Activated naive CD8-positive, alpha-beta T cell treated with anti-CD3 and anti-CD28 coated beads for 36 hours (primary cell): ENCODE measurements around the gene KRTAP10-9. TPM values are rescaled to one million over a fixed set of nuclear protein-coding genes. Genes with fewer than 3 reads are reported as not detected.
A peak's percentile ranks its signal among the peaks of the same experiment; 100 is the strongest.
"Not testable (repeated sequence)": the region's sequence is repeated elsewhere in the genome, so short reads cannot be mapped to it uniquely, and the experiment has no call there.

Source experiments
- DNase-seq: peaks from one replicate; pipeline ENCODE4 v3.0.0; 2021
- H3K27ac Mint-ChIP-seq: one replicate; pipeline ENCODE4 v1.8.0; 2022; ENCODE audit warnings: mild to moderate bottlenecking, moderate library complexity, mixed read lengths
- H3K27me3 Mint-ChIP-seq: one replicate; pipeline ENCODE4 v1.8.0; 2022; ENCODE audit warnings: mild to moderate bottlenecking, mixed read lengths
- H3K36me3 Mint-ChIP-seq: one replicate; pipeline ENCODE4 v1.8.0; 2021; ENCODE audit warnings: mild to moderate bottlenecking, mixed read lengths
- H3K4me1 Mint-ChIP-seq: one replicate; pipeline ENCODE4 v1.8.0; 2021; ENCODE audit warnings: mixed read lengths
- H3K4me3 Mint-ChIP-seq: one replicate; pipeline ENCODE4 v1.8.0; 2022; ENCODE audit warnings: mild to moderate bottlenecking, moderate library complexity, mixed read lengths
- H3K9me3 Mint-ChIP-seq: one replicate; pipeline ENCODE4 v1.8.0; 2022; ENCODE audit warnings: mixed read lengths
- total RNA-seq, 2 experiments: library from RNA; stranded (reverse); gene quantifications; one replicate each; pipeline ENCODE4 v1.2.3, GENCODE V29; 2021

Gene KRTAP10-9, protein sequence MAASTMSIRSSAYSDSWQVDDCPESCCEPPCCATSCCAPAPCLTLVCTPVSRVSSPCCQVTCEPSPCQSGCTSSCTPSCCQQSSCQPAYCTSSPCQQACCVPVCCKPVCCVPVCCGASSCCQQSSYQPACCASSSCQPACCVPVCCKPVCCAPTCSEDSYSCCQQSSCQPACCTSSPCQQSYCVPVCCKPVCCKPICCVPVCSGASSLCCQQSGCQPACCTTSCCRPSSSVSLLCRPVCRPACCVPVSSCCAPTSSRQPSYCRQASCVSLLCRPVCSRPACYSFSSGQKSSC
- total RNA-seq, result not detected

DNA sequence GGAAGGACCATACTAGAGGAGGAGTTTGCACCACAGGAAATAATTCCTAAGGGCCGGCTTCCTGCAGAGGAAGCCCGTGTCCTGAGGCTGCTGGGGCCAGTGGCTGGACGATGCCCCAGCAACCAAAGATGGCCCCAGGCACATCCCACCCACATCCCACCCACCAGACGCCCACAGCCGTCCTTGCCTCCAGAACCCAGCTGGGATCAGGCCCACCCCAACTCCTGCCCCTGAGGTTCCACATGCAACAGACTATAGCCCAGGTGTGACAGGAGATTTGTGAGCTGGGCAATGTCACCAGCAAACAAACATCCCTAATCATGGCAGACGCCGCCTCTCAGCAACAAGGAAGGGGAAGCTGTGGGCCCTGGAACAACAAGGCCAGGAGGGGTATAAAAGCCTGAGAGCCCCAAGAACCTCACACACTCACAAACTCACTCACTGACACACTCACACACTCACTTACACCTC lies at the start of gene KRTAP10-9:
KRTAP10-9 (plus strand) TSS at position 421 of the 471 bp plus-strand sequence. CDS start 79 bp downstream, outside the sequence.
- H3K9me3 Mint-ChIP-seq, result peaks cover 36% of the 10 kb centered on the region
- peaks cover 29% of the 10 kb centered on the region for H3K36me3 Mint-ChIP-seq
- no peak within 1 kb of the TSS for H3K4me3 Mint-ChIP-seq
- peaks cover 22% of the 10 kb centered on the region for H3K4me1 Mint-ChIP-seq
- no peak for DNase-seq
- no peak within 1 kb of the TSS for H3K27ac Mint-ChIP-seq
- H3K27me3 Mint-ChIP-seq, result no peaks in the 10 kb centered on the region

DNA sequence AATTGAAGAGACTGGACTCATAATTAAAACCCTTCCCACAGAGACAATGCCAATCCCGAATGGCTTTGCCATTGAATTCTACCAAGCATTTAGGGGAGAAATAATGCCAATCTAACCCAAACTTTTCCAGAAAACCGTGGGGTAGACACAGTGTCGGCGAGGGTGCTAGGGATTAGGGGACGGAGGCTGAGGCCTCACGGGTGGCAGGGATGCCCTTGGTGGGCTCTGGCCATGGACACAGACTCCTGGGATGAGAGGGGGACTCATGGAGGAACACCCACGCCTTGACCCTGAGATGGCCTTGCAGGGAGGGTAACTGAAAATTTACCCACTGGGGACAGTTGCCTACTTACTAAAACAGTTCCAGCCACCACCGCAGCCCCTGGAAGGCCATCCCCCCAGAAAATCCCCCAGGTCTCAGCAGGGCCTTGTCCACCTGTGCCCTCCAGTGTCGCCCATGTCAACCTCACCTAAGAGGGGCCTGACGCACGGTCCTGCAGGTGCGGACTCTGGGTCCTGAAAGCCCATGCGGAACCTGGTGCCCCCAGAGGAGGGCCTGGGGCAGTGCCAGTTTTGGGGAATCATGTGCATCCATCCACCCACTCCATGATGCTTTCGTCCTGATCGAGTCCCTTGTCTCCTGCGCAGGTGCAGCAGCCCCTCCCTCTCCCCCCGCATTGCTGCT lies 48.4 kb upstream of the KRTAP10-9 start:
- H3K27me3 Mint-ChIP-seq, result no peaks in the 10 kb centered on the region
- no peak overlapping the region for H3K4me3 Mint-ChIP-seq
- H3K36me3 Mint-ChIP-seq, result peaks cover 8% of the 10 kb centered on the region
- H3K27ac Mint-ChIP-seq, result no peak overlapping the region
- peaks cover 8% of the 10 kb centered on the region for H3K4me1 Mint-ChIP-seq
- no peak for DNase-seq
- H3K9me3 Mint-ChIP-seq, result peaks cover 29% of the 10 kb centered on the region

DNA sequence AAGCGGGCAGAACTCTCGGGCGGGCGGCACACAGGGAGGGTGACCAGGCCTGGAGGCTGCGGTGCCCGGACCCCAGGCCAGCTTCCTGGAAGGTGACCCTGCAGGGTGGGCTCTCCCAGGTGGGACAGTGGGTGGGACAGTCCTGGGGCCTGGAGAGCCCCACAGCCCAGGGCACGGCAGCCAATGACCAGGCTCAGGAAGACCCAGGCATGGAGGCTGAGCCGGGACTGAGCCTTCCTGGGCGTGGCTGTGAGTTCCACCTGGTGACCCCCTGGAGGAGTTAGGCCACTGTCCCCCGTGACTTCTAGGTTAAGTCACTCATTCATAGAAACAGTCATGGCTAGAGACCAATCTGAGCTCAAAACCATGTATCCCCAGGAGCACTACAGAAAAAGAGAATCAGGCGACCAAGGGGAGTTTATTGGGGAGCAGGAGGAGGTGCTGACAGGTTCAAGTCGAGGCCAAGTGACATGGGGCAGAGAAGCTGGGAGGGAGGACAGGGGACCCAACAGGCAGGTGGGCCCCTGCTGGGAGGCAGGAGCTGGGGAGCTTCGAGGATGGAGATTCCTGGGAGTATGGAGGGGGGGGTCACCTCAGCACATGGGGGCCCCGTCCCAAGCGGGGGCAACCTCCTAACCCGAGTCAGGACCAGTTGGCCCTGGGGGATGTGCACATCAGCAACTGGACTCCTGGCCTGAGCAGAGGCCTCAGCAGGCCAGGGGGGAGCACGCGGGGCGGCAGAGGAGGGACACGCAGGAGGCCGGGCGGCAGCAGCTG lies 47.6 kb upstream of the KRTAP10-9 start:
- H3K27ac Mint-ChIP-seq, result no peak overlapping the region
- peaks cover 8% of the 10 kb centered on the region for H3K36me3 Mint-ChIP-seq
- no peak for DNase-seq
- peaks cover 11% of the 10 kb centered on the region for H3K4me1 Mint-ChIP-seq
- peaks cover 29% of the 10 kb centered on the region for H3K9me3 Mint-ChIP-seq
- no peaks in the 10 kb centered on the region for H3K27me3 Mint-ChIP-seq
- no peak overlapping the region for H3K4me3 Mint-ChIP-seq

DNA sequence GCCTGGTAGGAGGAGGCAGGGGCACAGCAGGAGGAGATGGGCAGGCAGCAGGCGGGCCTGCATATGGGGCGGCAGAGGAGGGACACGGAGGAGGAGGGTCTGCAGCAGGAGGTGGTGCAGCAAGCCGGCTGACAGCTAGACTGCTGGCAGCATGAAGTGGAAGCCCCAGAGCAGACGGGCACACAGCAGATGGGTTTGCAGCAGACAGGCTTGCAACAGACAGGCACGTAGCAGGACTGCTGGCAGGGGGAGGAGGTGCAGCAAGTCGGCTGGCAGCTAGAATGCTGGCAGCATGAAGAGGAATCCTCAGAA lies 47.1 kb upstream of the KRTAP10-9 start:
- Mint-ChIP-seq H3K4me3 (peak overlapping the region; percentile 25), H3K9me3 (peaks cover 29% of the 10 kb centered on the region), H3K27me3 (no peaks in the 10 kb centered on the region), H3K27ac (no peak overlapping the region), H3K4me1 (peaks cover 11% of the 10 kb centered on the region), H3K36me3 (peaks cover 8% of the 10 kb centered on the region)
- no peak for DNase-seq

DNA sequence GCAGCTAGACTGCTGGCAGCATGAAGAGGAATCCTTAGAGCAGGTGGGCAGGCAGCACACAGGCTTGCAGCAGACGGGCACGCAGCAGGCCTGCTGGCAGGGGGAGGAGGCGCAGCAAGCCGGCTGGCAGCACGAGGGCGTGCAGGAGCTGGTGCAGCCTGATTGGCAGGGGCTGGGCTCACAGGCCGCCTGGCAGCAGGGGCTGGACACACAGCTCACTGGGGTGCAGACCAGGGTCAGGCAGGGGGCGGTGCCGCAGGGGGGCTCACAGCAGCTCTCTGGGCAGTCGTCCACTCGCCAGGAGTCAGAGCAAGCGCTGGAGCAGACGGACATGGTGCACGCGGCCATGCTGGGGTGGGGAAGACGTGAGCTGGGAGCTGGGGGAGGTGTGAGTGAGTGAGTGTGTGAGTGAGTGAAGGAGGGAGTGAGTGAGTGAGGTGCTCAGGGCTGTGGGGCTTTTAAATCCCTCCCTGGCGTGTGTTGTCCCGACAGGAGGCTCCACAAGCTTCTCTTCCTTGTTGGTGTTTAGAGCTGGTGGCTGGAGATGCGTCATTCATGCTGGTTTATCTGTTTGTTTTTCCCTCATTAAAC lies 46.6 kb upstream of the KRTAP10-9 start, which contains the start of gene KRTAP10-5:
KRTAP10-5 (minus strand) TSS at position 374 of the 591 bp plus-strand sequence; CDS start at position 348, 26 bp downstream.
- H3K4me3 Mint-ChIP-seq, result peak within 1 kb of the TSS; percentile 25
- peaks cover 11% of the 10 kb centered on the region for H3K4me1 Mint-ChIP-seq
- peaks cover 29% of the 10 kb centered on the region for H3K9me3 Mint-ChIP-seq
- not testable (repeated sequence) for DNase-seq, H3K27ac Mint-ChIP-seq, H3K27me3 Mint-ChIP-seq, H3K36me3 Mint-ChIP-seq

DNA sequence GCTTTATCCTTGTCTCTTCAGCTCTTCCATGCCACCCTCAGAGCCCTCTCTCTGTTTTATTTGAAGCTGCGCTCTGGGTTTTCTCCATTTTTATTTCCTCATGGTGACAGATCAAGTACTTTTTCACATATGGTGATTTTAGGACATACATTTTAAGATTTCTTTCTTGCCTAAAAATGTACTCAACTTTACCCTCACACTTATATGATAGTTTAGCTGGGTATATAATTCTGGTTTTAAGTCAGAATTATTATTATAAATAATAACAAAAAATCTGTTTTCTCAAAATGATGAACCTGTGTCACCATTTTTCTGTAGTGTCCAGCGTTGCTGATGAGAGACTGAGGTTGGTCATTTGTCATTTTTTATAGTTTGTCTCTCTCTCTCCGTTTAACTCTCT lies 45.7 kb upstream of the KRTAP10-9 start:
- Mint-ChIP-seq H3K4me1 (peaks cover 11% of the 10 kb centered on the region), H3K9me3 (peaks cover 29% of the 10 kb centered on the region), H3K36me3 (peaks cover 8% of the 10 kb centered on the region), H3K27ac (no peak overlapping the region), H3K4me3 (no peak overlapping the region), H3K27me3 (no peaks in the 10 kb centered on the region)
- no peak for DNase-seq

DNA sequence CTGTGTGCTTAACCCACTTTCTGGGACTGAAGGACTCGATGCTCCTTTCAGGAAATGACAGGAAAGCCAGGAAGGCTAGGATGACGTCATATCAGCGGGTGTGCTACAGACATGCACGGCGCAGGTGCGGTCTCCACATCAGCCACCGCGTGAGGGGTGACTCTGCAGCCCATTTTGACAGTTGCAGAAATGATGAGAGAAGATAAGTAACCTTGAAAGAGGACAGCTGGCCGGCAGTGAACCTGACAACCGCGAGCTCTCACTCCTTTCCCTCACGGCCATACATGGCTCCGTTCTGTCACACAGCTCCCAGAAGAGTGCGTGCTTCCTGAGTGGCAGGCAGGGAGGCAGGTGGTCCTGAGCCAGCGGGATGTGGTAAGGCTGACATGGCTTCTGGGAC lies 44.8 kb upstream of the KRTAP10-9 start:
- H3K9me3 Mint-ChIP-seq, result peaks cover 25% of the 10 kb centered on the region
- peaks cover 8% of the 10 kb centered on the region for H3K36me3 Mint-ChIP-seq
- peaks cover 4% of the 10 kb centered on the region for H3K27me3 Mint-ChIP-seq
- peaks cover 11% of the 10 kb centered on the region for H3K4me1 Mint-ChIP-seq
- DNase-seq, result no peak
- H3K4me3 Mint-ChIP-seq, result no peak overlapping the region
- H3K27ac Mint-ChIP-seq, result no peak overlapping the region

DNA sequence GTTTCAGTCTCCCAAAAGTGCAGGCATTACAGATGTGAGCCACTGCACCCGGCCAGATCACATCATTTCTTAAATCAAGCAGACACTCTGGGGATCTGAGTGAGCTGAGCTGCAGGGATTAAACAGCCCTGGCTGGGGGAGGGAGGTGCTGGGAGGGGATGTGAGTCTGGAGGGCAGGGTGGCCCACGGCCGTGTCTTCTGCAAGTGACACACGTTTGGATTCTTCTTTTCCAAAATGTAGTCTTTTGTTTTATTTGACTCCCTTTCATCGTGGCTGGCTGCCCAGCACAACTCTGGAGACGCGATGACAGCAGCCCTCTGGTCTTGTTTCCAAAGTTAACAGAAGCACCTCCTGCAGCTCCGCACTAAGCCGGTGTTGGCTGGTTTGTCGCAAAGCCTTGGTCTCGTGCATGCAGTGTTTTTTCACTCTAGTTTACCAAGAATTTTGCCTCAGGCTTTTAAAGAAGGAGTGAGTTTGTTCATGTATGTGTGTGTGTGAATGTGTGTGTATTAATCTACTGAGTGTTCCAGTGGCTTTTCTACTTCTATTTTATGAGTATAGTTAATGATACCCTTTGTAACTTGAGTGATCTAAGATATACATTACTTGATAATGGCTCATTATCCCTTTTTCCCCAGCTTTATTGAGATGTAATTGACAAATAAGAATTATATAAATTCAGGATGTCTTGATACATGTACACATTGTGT lies 43.6 kb upstream of the KRTAP10-9 start:
- peaks cover 14% of the 10 kb centered on the region for H3K9me3 Mint-ChIP-seq
- peaks cover 4% of the 10 kb centered on the region for H3K27me3 Mint-ChIP-seq
- H3K27ac Mint-ChIP-seq, result no peak overlapping the region

DNA sequence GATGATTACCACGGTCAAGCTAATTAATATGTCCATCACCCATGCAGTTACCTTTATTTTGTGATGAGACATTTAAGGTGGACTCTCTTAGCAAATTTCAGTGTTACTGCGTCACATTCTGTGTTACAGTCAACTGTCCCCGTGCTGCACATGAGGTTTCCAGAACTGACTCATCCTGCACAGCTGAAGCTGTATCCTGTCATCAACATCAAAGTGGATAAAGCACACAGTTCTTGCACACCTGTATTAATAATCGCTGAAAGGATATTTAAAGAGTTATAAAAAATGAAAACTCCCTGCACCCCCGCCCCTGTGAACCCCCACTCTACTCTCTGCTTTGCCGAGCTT lies 43.1 kb upstream of the KRTAP10-9 start:
- H3K36me3 Mint-ChIP-seq, result peaks cover 7% of the 10 kb centered on the region
- no peak overlapping the region for H3K4me3 Mint-ChIP-seq
- H3K9me3 Mint-ChIP-seq, result peaks cover 12% of the 10 kb centered on the region
- peaks cover 11% of the 10 kb centered on the region for H3K4me1 Mint-ChIP-seq
- H3K27me3 Mint-ChIP-seq, result peaks cover 4% of the 10 kb centered on the region
- H3K27ac Mint-ChIP-seq, result no peak overlapping the region
- no peak for DNase-seq

More for the DNA sequence above, 43.6 kb upstream of the KRTAP10-9 start:
- no peak for DNase-seq
- Mint-ChIP-seq H3K4me1 (peaks cover 11% of the 10 kb centered on the region), H3K36me3 (peaks cover 7% of the 10 kb centered on the region), H3K4me3 (no peak overlapping the region)

DNA sequence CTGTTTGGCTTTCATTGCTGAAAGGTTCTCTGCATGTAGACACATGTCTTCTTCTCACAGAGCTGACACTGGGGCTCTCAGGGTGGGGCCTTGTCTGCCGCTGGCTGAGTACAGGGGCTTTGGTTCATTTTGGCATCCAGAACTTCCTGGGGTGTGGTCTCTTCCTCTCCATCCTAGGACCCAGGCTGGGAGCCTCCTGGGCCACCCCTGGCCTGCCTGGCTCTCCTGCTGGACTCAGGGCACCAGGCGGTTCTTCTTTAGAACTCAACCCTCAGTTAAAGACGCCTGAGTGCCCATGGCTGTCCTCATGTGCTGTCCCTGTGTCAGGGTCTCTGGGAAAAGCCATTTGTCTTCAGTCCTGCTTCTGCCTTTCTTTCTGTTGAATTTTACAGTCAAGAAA lies 41.0 kb upstream of the KRTAP10-9 start:
- no peak overlapping the region for H3K4me3 Mint-ChIP-seq
- no peak overlapping the region for H3K27ac Mint-ChIP-seq
- peaks cover 7% of the 10 kb centered on the region for H3K9me3 Mint-ChIP-seq
- peaks cover 7% of the 10 kb centered on the region for H3K36me3 Mint-ChIP-seq
- H3K27me3 Mint-ChIP-seq, result peaks cover 4% of the 10 kb centered on the region
- DNase-seq, result no peak
- peaks cover 9% of the 10 kb centered on the region for H3K4me1 Mint-ChIP-seq

DNA sequence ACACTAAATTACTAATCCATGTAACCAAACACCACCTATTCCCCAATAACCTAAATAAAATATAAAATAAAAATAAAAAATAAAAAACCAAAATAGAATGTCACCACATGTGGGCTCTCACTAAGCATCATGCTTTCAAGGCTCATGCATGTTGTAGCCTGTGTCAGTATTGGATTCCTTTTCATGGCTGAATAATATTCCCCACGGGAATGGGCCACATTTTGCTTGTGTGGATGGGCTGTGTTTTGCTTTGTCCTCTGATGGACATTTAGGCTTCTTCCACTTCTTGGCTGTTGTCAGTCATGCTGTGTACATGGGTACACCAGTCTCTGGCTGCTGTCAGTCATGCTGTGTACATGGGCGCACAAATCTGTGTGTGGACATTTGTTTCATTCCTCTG lies 37.8 kb upstream of the KRTAP10-9 start:
- Mint-ChIP-seq H3K27ac (no peak overlapping the region), H3K36me3 (no peaks in the 10 kb centered on the region), H3K9me3 (no peaks in the 10 kb centered on the region), H3K27me3 (peaks cover 4% of the 10 kb centered on the region), H3K4me1 (no peaks in the 10 kb centered on the region), H3K4me3 (no peak overlapping the region)
- DNase-seq, result no peak

DNA sequence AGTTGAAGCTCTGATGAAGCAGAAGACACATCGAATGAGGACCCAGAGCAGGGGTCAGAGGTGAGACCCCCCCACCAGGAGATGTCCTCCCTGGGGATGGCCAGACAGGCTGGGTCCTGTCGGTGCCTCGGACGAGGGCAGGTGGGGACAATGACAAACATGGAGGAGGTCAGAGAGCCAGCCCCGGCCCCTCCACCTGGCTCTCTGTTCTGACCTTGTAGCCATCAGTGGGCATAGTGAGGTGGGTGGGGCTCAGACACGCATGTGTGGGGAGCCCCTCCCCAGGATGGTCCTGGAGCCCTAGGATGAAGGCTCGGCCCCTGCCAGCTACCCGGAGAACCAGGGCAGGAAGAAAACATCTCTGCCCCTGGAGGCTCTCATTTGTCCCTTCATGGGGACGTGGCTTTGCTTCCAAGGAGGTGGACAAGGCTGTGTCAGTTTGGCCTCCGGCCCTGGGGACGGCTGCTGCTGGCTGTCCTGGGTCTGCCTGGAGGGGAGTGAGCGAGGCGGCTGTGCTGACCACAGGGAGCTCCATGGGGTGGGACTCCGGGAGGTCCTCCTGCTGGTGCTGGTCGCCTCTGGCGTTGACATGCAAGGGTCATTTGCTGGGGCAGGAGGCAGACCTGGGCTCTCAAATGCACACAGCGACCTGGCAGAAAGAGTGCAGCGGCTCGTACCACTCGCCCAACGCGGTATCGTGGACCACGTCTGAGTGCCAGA lies 37.1 kb upstream of the KRTAP10-9 start:
- Mint-ChIP-seq H3K9me3 (no peaks in the 10 kb centered on the region), H3K27ac (no peak overlapping the region), H3K4me3 (no peak overlapping the region), H3K27me3 (peaks cover 4% of the 10 kb centered on the region), H3K36me3 (no peaks in the 10 kb centered on the region), H3K4me1 (no peaks in the 10 kb centered on the region)
- no peak for DNase-seq

DNA sequence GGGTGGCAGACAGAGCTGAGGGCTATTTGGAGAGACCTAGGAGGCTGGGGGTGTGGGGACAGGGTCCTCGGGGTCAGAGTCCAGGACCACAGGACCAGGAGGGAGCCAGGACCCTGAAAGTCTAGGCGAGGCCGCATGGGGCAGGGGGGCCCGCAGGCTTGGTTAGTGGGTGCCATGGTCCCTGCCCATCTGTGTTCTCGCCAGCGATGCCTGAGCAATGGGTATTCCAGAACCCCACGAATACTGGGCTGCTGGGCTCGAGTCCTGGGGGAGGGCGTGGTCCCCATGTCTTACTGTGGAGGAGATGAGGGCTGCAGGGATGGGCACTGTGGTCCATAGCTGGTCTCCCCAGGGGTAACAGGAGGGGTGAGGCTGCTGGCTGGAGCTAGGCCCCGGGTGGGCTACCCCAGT lies 36.6 kb upstream of the KRTAP10-9 start:
- no peaks in the 10 kb centered on the region for H3K9me3 Mint-ChIP-seq
- H3K4me3 Mint-ChIP-seq, result no peak overlapping the region
- H3K4me1 Mint-ChIP-seq, result no peaks in the 10 kb centered on the region
- H3K27me3 Mint-ChIP-seq, result peaks cover 4% of the 10 kb centered on the region
- no peak for DNase-seq
- H3K27ac Mint-ChIP-seq, result no peak overlapping the region
- no peaks in the 10 kb centered on the region for H3K36me3 Mint-ChIP-seq
